ENCODE measurements around the gene FAM78A. TPM values are rescaled to one million over a fixed set of nuclear protein-coding genes. Genes with fewer than 3 reads are reported as not detected.

Gene FAM78A
- total RNA-seq (ENCODE audit: low replicate concordance), result 0.30 and 0.59 TPM in 2 replicates

GRCh38 chr9:131276094-131276888 lies at the start of gene FAM78A:
Gene FAM78A, minus strand, starts transcription at chr9:131276510. Its CDS starts 331 bp downstream, at chr9:131276179.

GRCh38 chr9:131289301-131290035 lies 13.2 kb upstream of the FAM78A start, which contains the start of gene PLPP7:
Gene PLPP7, plus strand, starts transcription at chr9:131289723. Its CDS starts 275 bp downstream, at chr9:131289998.

Other genes with a start within 250 kb of the FAM78A start
- 0.23 and 1.3 TPM in 2 replicates for gene AIF1L, start 180.0 kb downstream of the FAM78A start, total RNA-seq (ENCODE audit: low replicate concordance)
- 7.0 and 8.3 TPM in 2 replicates for gene NUP214, start 150.9 kb downstream of the FAM78A start, total RNA-seq (ENCODE audit: low replicate concordance)
- 11.4 and 11.5 TPM in 2 replicates for gene PLPP7, start 13.2 kb upstream of the FAM78A start, total RNA-seq (ENCODE audit: low replicate concordance)
- gene PRRC2B, start 117.6 kb upstream of the FAM78A start, total RNA-seq (ENCODE audit: low replicate concordance), result 22.6 and 33.1 TPM in 2 replicates
- 22.3 and 37.2 TPM in 2 replicates for gene POMT1, start 226.4 kb upstream of the FAM78A start, total RNA-seq (ENCODE audit: low replicate concordance)

Data from smooth muscle cell of the coronary artery (primary cell).